PFSK-1 (cell line): Measurements from ENCODE around the gene FBXL13.

Experiments
- FOXP2 ChIP-seq: optimal IDR thresholded peaks from 2 replicates; pipeline ENCODE3; 2011; ENCODE audit warnings: borderline replicate concordance, control low read depth, inconsistent platforms; ENCODE audit not compliant: insufficient read depth; ENCODE audit errors: extremely low read length, extremely low read depth
- POLR2AphosphoS5 ChIP-seq: IDR thresholded peaks from 2 replicates; pipeline ENCODE4 v1.6.1; 2012; ENCODE audit warnings: low read depth, mild to moderate bottlenecking, control low read depth, low read length, moderate library complexity
- REST ChIP-seq, 2 experiments: IDR thresholded peaks; 2 replicates each; pipeline versions ENCODE4 v1.6.1 to v1.8.0; 2011 to 2012; ENCODE audit warnings: low read depth in 2 of 2, low read length in 2 of 2, control low read depth in 1 of 2, inconsistent platforms in 1 of 2, mild to moderate bottlenecking in 1 of 2, moderate library complexity in 1 of 2; ENCODE audit not compliant: insufficient read depth in 1 of 2
- SIN3A ChIP-seq: IDR thresholded peaks from 2 replicates; pipeline ENCODE4 v1.6.1; 2012; ENCODE audit warnings: mild to moderate bottlenecking, low read length, moderate library complexity, borderline replicate concordance; ENCODE audit not compliant: insufficient read depth
- TAF1 ChIP-seq: IDR thresholded peaks from 2 replicates; pipeline ENCODE4 v1.6.1; 2012; ENCODE audit warnings: low read length, control low read depth, borderline replicate concordance; ENCODE audit not compliant: insufficient read depth

Gene FBXL13

GRCh38 chr7:102990642-102991041 is 84.0 kb downstream of the FBXL13 start:
- TF ChIP-seq SIN3A: no peak
- TF ChIP-seq REST (IDR thresholded peaks at IDR 0.05; ENCODE audit: insufficient read depth in 1 of 2, low read depth in 2 of 2, low read length in 2 of 2): no peak
- TF ChIP-seq FOXP2: no peak
- no peak for TF ChIP-seq POLR2AphosphoS5
- no peak for TF ChIP-seq TAF1

- TF ChIP-seq SIN3A: no peak
- TF ChIP-seq FOXP2: no peak
- no peak for TF ChIP-seq POLR2AphosphoS5
- no peak for TF ChIP-seq REST (IDR thresholded peaks at IDR 0.05; ENCODE audit: insufficient read depth in 1 of 2, low read depth in 2 of 2, low read length in 2 of 2)
These were observed 85.7 kb downstream of the FBXL13 start for GRCh38 chr7:102988631-102989560.

- TF ChIP-seq FOXP2 (no peak), TAF1 (no peak), POLR2AphosphoS5 (no peak)
These were observed 86.5 kb downstream of the FBXL13 start for GRCh38 chr7:102988088-102988487.

GRCh38 chr7:102985176-102985783 is 89.3 kb downstream of the FBXL13 start:
- TF ChIP-seq SIN3A (no peak), TAF1 (no peak), REST (IDR thresholded peaks at IDR 0.05; ENCODE audit: insufficient read depth in 1 of 2, low read depth in 2 of 2, low read length in 2 of 2) (no peak), FOXP2 (no peak), POLR2AphosphoS5 (no peak)

- TF ChIP-seq POLR2AphosphoS5: no peak
- no peak for TF ChIP-seq SIN3A
- no peak for TF ChIP-seq FOXP2
- no peak for TF ChIP-seq TAF1
- no peak for TF ChIP-seq REST (IDR thresholded peaks at IDR 0.05; ENCODE audit: insufficient read depth in 1 of 2, low read depth in 2 of 2, low read length in 2 of 2)
These were observed 91.0 kb downstream of the FBXL13 start for GRCh38 chr7:102983602-102984001.
